ENCODE data around the gene HAGH. TPM values are rescaled to one million over a fixed set of nuclear protein-coding genes. Genes with fewer than 3 reads are reported as not detected.

The HAGH gene
- total RNA-seq, 2 donors from 2014 or later, result 45.7 to 46.5 TPM

- Histone ChIP-seq H3K27me3 (no peaks in the 10 kb centered on the region), H3K4me1 (no peaks in the 10 kb centered on the region), H3K36me3 (replicated peaks in 1 of 2; ENCODE audit: insufficient read depth in 1 of 2, low read depth in 2 of 2) (peaks cover 18 to 27% of the 10 kb centered on the region in 2 donors), H3K9me3 (no peaks in the 10 kb centered on the region), H3K27ac (no peak overlapping the region), H3K4me3 (no peak overlapping the region)
- no peak for ATAC-seq
- 83 to 97% methylated on average over 12 to 22 of the region's 24 CpGs for WGBS, 2 donors
- DNase-seq, result no peak
- TF ChIP-seq, protein P1, sequence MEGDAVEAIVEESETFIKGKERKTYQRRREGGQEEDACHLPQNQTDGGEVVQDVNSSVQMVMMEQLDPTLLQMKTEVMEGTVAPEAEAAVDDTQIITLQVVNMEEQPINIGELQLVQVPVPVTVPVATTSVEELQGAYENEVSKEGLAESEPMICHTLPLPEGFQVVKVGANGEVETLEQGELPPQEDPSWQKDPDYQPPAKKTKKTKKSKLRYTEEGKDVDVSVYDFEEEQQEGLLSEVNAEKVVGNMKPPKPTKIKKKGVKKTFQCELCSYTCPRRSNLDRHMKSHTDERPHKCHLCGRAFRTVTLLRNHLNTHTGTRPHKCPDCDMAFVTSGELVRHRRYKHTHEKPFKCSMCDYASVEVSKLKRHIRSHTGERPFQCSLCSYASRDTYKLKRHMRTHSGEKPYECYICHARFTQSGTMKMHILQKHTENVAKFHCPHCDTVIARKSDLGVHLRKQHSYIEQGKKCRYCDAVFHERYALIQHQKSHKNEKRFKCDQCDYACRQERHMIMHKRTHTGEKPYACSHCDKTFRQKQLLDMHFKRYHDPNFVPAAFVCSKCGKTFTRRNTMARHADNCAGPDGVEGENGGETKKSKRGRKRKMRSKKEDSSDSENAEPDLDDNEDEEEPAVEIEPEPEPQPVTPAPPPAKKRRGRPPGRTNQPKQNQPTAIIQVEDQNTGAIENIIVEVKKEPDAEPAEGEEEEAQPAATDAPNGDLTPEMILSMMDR (IDR thresholded peaks at IDR 0.05), result no peak
- TF ChIP-seq POLR2A (IDR thresholded peaks at IDR 0.05), result no peak
- intact Hi-C loops (cut with DNase I), result no loop called here
These were observed 63.6 kb downstream of the HAGH start for GRCh38 chr16:1762879-1763520.

DNA sequence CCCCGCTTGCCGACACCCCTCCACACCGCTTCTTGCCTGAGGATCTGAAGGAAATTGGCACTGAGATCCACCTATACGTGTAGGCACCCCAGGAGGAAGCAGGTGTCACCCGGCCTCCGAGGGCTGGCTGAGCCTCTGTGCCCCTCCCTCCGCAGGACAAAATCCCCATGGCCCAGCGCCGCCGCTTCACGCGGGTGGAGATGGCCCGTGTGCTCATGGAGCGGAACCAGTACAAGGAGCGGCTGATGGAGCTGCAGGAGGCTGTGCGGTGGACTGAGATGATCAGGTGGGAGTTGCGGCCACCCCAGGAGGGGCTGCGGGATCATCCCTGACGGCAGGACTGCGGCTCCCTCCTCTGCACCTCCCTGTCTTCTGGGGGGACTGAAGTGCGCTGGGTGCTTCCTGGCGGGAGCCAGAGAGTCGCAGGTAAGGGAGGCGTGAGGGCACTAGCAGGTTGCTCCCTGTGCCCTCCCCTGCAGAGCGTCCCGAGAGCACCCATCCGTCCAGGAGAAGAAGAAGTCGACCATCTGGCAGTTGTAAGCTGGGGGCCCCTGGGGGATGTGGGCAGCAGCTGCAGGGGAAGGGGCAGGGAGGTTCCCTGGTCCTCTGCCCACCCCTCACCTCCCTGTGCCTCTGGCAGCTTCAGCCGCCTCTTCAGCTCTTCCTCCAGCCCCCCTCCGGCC is 64.3 kb downstream of the HAGH start:
- peaks cover 18 to 24% of the 10 kb centered on the region in 2 donors for H3K36me3 ChIP-seq (replicated peaks in 1 of 2; ENCODE audit: insufficient read depth in 1 of 2, low read depth in 2 of 2)
- 93% methylated on average over 25 to 30 of the region's 30 CpGs for WGBS, 2 donors

DNA sequence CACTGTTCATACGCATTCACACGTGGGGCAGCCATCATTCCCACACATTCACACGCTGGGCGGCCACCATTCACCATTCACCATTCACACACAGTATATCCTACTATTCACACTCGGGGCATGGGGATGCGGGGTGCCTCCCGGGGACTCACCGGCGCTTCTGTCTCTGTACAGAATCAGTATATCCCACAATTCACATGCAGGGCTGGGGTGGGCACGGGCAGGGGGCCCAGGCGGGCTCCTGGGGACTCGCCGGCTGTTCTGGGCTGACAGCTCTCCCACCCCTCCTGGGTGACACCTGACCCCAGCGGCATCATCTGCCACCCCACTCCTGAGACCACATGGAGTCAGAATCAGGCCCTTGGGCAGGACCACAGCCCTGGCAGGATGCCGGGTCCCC is 64.9 kb downstream of the HAGH start:
- Histone ChIP-seq H3K9me3 (no peaks in the 10 kb centered on the region), H3K27me3 (no peaks in the 10 kb centered on the region), H3K27ac (no peak overlapping the region), H3K36me3 (replicated peaks in 1 of 2; ENCODE audit: insufficient read depth in 1 of 2, low read depth in 2 of 2) (peaks cover 18 to 24% of the 10 kb centered on the region in 2 donors), H3K4me3 (no peak overlapping the region), H3K4me1 (no peaks in the 10 kb centered on the region)
- WGBS, 2 donors, result 92 to 98% methylated on average over 4 to 15 of the region's 15 CpGs
- no peak for DNase-seq
- ATAC-seq, result no peak
- TF ChIP-seq, protein P1 (IDR thresholded peaks at IDR 0.05), result no peak
- no peak for TF ChIP-seq POLR2A (IDR thresholded peaks at IDR 0.05)
- intact Hi-C loops (cut with DNase I), result no loop called here

More for the DNA sequence above, 64.3 kb downstream of the HAGH start:
- no peaks in the 10 kb centered on the region for H3K4me1 ChIP-seq
- no peak for TF ChIP-seq POLR2A (IDR thresholded peaks at IDR 0.05)
- TF ChIP-seq, protein P1 (IDR thresholded peaks at IDR 0.05), result no peak
- DNase-seq (no peak), ATAC-seq (no peak)
- no peak overlapping the region for H3K4me3 ChIP-seq
- no peaks in the 10 kb centered on the region for H3K9me3 ChIP-seq
- intact Hi-C loops (cut with DNase I), result no loop called here
- no peak overlapping the region for H3K27ac ChIP-seq
- H3K27me3 ChIP-seq, result no peaks in the 10 kb centered on the region

DNA sequence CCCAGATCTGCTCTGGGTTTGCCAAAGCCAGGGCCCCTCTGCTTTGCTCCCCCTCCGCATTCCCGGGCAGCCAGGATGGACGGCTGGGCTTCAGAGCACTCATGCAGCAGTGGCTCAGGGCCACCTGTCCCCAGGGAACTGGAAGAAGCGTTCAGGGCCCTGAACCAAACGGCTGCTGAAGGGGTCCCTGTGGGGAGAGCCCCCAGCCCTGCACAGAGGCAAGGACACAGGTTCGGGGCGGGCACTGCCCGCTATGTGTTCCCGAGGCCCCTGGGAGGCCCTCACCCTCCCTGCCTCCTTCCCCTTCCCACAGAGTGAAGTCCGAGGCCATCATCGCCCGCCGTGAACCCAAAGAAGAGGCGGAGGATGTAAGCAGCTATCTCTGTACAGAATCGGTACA is 65.7 kb downstream of the HAGH start:
- H3K4me1 ChIP-seq, result no peaks in the 10 kb centered on the region
- no peaks in the 10 kb centered on the region for H3K27me3 ChIP-seq
- H3K27ac ChIP-seq, result no peak overlapping the region
- intact Hi-C loops (cut with DNase I), result no loop called here
- TF ChIP-seq POLR2A (IDR thresholded peaks at IDR 0.05), result no peak
- TF ChIP-seq, protein P1 (IDR thresholded peaks at IDR 0.05), result no peak
- peaks cover 12 to 22% of the 10 kb centered on the region in 2 donors for H3K36me3 ChIP-seq (replicated peaks in 1 of 2; ENCODE audit: insufficient read depth in 1 of 2, low read depth in 2 of 2)
- no peak overlapping the region for H3K4me3 ChIP-seq
- H3K9me3 ChIP-seq, result no peaks in the 10 kb centered on the region
- DNase-seq (no peak), ATAC-seq (no peak)
- 93 to 95% methylated on average over 7 to 13 of the region's 15 CpGs for WGBS, 2 donors
